Posterior vena cava (tissue), 2 donors: Measurements from ENCODE around the gene BPIFA1. TPM values are rescaled to one million over a fixed set of nuclear protein-coding genes. Genes with fewer than 3 reads are reported as not detected.

Source experiments
- DNase-seq: peaks from one replicate; pipeline ENCODE4 v3.0.0-alpha.2; 2020; ENCODE audit warnings: low spot score
- intact Hi-C, 2 donors: fragments of 100-400 bp; cut with DNase I; formaldehyde crosslinking; loops; one replicate each; pipeline versions ENCODE4 v1.14.1 to v1.14.2; 2022 to 2023
- total RNA-seq, 2 donors: library from RNA; stranded (reverse); fragmentation: NEBNext Ultra II Directional; extraction: Animal tissue kit (Norgen Biotek cat#: 25700); gene quantifications; one replicate each; pipeline ENCODE4 v1.2.1, GENCODE V29; 2021
- donor health status: DM: yes; HTN: yes; CAD: no.
- donor health status: DM: yes; HTN: yes; CAD: no.

Gene BPIFA1
- total RNA-seq, 2 donors from 2014 or later = not detected

DNA sequence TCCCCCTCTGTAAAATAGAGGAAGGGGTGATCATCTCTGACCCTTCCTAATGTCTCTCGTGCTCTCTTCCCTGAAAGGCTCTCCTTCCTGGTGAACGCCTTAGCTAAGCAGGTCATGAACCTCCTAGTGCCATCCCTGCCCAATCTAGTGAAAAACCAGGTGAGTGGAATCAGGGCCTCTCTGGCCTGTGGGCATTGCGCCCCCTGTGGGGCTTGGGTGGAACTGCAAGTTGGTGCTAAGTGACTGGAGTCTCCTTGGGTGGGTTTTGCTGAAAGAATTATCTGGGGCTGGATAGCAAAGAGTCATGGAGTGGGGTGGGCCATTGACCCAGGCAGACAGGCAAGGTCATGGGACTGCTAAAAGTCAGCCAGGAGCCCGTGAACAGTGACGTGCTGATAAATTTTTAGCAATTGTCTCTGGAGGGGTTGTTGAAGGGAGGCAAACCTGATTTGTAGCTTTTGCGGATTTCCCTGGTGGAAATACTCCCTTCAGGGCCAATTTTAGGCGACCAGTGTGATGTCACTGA is 56.1 kb downstream of the BPIFA1 start:
- no peak for DNase-seq
- intact Hi-C loops = loop anchor here in 1 of 2 donors (10.0 kb wide), 1 partner anchor 387 kb away; no protein-coding TSS in a partner anchor

Other genes starting within 250 kb of the BPIFA1 start
- gene SUN5, start 231.6 kb upstream of the BPIFA1 start, total RNA-seq = not detected
- gene BPIFB2, start 228.3 kb upstream of the BPIFA1 start, total RNA-seq = not detected
- not detected for gene BPIFB6, start 204.3 kb upstream of the BPIFA1 start, total RNA-seq
- not detected for gene BPIFB3, start 182.1 kb upstream of the BPIFA1 start, total RNA-seq
- not detected for gene BPIFB4, start 156.4 kb upstream of the BPIFA1 start, total RNA-seq
- not detected for gene BPIFA2, start 67.8 kb upstream of the BPIFA1 start, total RNA-seq
- gene BPIFA3, start 18.6 kb upstream of the BPIFA1 start, total RNA-seq = not detected
- not detected for gene BPIFB1, start 47.2 kb downstream of the BPIFA1 start, total RNA-seq
- gene CDK5RAP1, start 165.5 kb downstream of the BPIFA1 start, total RNA-seq = 10 to 100 TPM; 15.9 to 19.8 TPM
- 10 to 100 TPM; 40.1 to 44.7 TPM for gene SNTA1, start 207.8 kb downstream of the BPIFA1 start, total RNA-seq